Nephron (organoid): ENCODE measurements around the gene STOX2.

Source experiments
- H3K27ac Mint-ChIP-seq, 3 experiments: 2 replicates each; pipeline ENCODE4 v1.8.0; 2020; ENCODE audit warnings: mixed read lengths in 3 of 3, mild to moderate bottlenecking in 2 of 3, moderate library complexity in 1 of 3
- H3K27me3 Mint-ChIP-seq: 2 replicates; pipeline ENCODE4 v1.8.0; 2021; ENCODE audit warnings: low read depth, mild to moderate bottlenecking, moderate library complexity, mixed read lengths
- H3K36me3 Mint-ChIP-seq: 2 replicates; pipeline ENCODE4 v1.8.0; 2020; ENCODE audit warnings: low read depth, mixed read lengths
- H3K4me1 Mint-ChIP-seq: 2 replicates; pipeline ENCODE4 v1.8.0; 2020; ENCODE audit warnings: mixed read lengths
- H3K4me3 Mint-ChIP-seq, 3 experiments: 2 replicates each; pipeline ENCODE4 v1.8.0; 2020; ENCODE audit warnings: mild to moderate bottlenecking in 3 of 3, mixed read lengths in 3 of 3, moderate library complexity in 2 of 3
- H3K9me3 Mint-ChIP-seq: 2 replicates; pipeline ENCODE4 v1.8.0; 2020; ENCODE audit warnings: mixed read lengths
- CTCF ChIP-seq, 3 experiments: fragments of 200-600 bp; sonication (generic); IDR thresholded peaks; one replicate each; pipeline ENCODE4 v1.5.0; 2021; ENCODE audit warnings: antibody characterized with exemption in 3 of 3; ENCODE audit not compliant: unreplicated experiment in 3 of 3

Gene STOX2

DNA sequence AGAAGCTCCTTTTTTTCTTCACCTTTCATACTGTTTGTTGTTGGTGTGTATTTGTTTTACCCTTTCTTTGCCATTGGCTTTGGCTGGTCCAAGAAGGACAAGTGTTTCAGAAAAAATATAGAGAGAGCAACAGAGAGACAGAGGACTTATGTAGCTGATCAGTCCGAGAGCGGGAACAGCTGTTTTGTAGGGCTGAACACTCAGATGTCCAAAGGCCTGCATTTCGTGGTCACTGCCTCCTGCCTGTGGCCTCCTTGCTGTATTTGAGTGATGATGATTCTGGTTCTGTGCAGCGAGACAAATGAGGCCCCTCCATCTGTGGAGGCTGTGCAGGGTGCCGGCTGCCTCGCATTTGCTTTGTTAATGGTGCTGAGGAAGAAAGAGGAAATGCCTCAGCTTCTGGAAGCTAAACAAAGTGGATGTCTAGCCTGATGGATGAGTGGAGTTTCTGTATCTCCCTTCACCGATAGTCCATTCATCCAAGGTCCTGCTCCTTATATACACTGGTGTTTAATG lies 19.8 kb upstream of the STOX2 start:
- H3K9me3 Mint-ChIP-seq = no peaks in the 10 kb centered on the region

DNA sequence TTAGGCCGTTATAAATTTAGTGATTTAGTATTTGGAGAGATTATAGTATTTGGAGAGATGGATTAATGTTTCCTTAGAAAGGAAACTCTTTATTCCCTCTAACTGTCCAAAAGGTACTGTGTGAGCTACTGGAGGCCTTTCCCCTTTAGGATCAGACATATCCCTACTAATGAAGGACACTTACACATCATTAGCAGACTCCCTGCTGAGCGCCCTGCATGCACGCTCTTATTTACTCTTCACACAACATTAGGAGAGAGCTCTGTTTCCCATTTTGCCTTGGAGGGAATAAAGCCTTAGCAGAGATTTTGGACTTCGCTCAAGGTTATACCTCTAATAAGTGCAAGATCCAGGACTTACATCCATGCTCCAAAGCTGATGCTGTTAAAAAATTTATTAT lies 17.8 kb upstream of the STOX2 start:
- no peak for TF ChIP-seq CTCF (IDR thresholded peaks at IDR 0.05; ENCODE audit: unreplicated experiment in 3 of 3)
- no peaks in the 10 kb centered on the region for H3K9me3 Mint-ChIP-seq
- H3K4me3 Mint-ChIP-seq = no peak overlapping the region
- no peaks in the 10 kb centered on the region for H3K36me3 Mint-ChIP-seq
- H3K27me3 Mint-ChIP-seq = peaks cover 7% of the 10 kb centered on the region
- peaks cover 26% of the 10 kb centered on the region for H3K4me1 Mint-ChIP-seq
- no peak overlapping the region for H3K27ac Mint-ChIP-seq

More for the DNA sequence above, 19.8 kb upstream of the STOX2 start:
- Mint-ChIP-seq H3K36me3 (no peaks in the 10 kb centered on the region), H3K4me3 (no peak overlapping the region), H3K4me1 (peaks cover 34% of the 10 kb centered on the region), H3K27ac (peak overlapping the region in 2 of 3 experiments; percentile 25 to 49), H3K27me3 (peaks cover 8% of the 10 kb centered on the region)
- TF ChIP-seq CTCF (IDR thresholded peaks at IDR 0.05; ENCODE audit: unreplicated experiment in 3 of 3) = no peak

DNA sequence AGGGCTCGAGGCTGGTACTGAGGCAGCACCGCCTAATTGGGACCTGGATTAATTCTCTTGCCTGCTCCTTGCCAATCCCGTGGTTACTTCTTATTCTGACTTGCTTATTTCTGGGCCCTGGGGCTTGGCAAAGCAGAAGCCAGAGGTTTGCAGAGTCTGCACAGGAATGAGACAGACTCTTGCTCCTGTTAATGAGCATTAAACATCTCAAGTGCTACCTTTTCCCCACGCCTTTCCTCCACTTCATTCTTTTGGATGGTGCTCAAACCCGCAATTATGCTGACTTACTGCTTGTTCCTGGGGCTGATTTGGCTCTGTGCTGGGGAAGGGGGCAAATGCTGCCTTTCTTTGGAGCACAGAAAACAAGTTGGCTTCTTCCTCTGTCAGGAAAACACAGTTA lies 16.5 kb upstream of the STOX2 start:
- Mint-ChIP-seq H3K27me3 (peaks cover 7% of the 10 kb centered on the region), H3K27ac (no peak overlapping the region), H3K4me1 (peaks cover 17% of the 10 kb centered on the region), H3K9me3 (no peaks in the 10 kb centered on the region), H3K4me3 (no peak overlapping the region), H3K36me3 (no peaks in the 10 kb centered on the region)
- TF ChIP-seq CTCF (IDR thresholded peaks at IDR 0.05; ENCODE audit: unreplicated experiment in 3 of 3) = no peak

DNA sequence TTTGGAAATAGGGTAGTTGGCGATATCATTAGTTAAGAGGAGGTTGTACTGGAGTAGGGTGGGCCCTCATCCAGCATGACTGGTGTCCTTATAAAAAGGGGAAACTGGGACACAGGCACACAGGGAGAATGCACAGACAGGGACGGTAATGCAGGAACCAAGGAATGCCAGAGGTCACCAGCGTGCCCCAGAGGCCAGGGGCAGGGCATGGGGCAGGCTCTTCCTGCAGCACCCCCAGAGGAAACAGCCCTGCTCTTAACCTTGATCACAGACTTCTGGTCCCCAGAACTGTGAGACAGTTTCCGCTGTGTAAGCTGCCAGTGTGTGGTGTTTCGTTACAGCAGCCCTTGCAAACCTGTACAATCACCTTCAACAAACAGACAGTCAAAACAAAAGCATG lies 15.9 kb upstream of the STOX2 start:
- peaks cover 14% of the 10 kb centered on the region for H3K4me1 Mint-ChIP-seq
- no peaks in the 10 kb centered on the region for H3K9me3 Mint-ChIP-seq
- H3K36me3 Mint-ChIP-seq = no peaks in the 10 kb centered on the region
- H3K27me3 Mint-ChIP-seq = peaks cover 7% of the 10 kb centered on the region
- H3K4me3 Mint-ChIP-seq = no peak overlapping the region
- H3K27ac Mint-ChIP-seq = no peak overlapping the region
- no peak for TF ChIP-seq CTCF (IDR thresholded peaks at IDR 0.05; ENCODE audit: unreplicated experiment in 3 of 3)

- Mint-ChIP-seq H3K27ac (no peak overlapping the region), H3K4me1 (no peaks in the 10 kb centered on the region)
- no peak for TF ChIP-seq CTCF (IDR thresholded peaks at IDR 0.05; ENCODE audit: unreplicated experiment in 3 of 3)
Observed at GRCh38 chr4:183897193-183897592, 7.9 kb upstream of the STOX2 start.

GRCh38 chr4:183898456-183898855 lies 6.7 kb upstream of the STOX2 start:
- no peaks in the 10 kb centered on the region for H3K4me1 Mint-ChIP-seq
- TF ChIP-seq CTCF (IDR thresholded peaks at IDR 0.05; ENCODE audit: unreplicated experiment in 3 of 3) = no peak
- peaks cover 32% of the 10 kb centered on the region for H3K9me3 Mint-ChIP-seq

More at GRCh38 chr4:183897193-183897592, 7.9 kb upstream of the STOX2 start:
- peaks cover 8% of the 10 kb centered on the region for H3K27me3 Mint-ChIP-seq
- peaks cover 11% of the 10 kb centered on the region for H3K36me3 Mint-ChIP-seq
- H3K9me3 Mint-ChIP-seq = peaks cover 26% of the 10 kb centered on the region
- H3K4me3 Mint-ChIP-seq = no peak overlapping the region

More at GRCh38 chr4:183898456-183898855, 6.7 kb upstream of the STOX2 start:
- Mint-ChIP-seq H3K27me3 (peaks cover 17% of the 10 kb centered on the region), H3K36me3 (peaks cover 11% of the 10 kb centered on the region), H3K27ac (no peak overlapping the region), H3K4me3 (no peak overlapping the region)
